ENCODE data around the gene LNP1.

Gene LNP1

DNA sequence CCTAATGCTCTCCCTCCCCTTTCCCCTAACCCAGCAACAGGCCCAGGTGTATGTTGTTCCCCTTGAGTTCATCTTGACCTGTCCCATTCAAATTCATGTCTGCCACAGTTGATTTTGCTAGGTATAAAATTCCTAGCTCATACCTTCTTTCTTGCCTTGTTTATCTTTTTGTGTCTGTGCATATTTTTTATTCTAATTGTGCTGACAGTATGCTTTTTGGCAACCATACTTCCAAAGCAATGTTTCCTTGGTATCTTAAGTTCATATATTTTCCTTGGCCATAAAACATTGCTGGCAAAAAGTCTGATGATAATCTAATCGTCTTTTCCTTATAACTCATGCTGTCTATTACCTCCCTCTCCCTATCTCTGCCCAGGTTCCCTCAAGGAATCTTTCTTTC, 15.5 kb downstream of the LNP1 start:
- Histone ChIP-seq H3K27ac (no peak overlapping the region), H3K4me3 (no peak overlapping the region)
- TF ChIP-seq, protein P1, sequence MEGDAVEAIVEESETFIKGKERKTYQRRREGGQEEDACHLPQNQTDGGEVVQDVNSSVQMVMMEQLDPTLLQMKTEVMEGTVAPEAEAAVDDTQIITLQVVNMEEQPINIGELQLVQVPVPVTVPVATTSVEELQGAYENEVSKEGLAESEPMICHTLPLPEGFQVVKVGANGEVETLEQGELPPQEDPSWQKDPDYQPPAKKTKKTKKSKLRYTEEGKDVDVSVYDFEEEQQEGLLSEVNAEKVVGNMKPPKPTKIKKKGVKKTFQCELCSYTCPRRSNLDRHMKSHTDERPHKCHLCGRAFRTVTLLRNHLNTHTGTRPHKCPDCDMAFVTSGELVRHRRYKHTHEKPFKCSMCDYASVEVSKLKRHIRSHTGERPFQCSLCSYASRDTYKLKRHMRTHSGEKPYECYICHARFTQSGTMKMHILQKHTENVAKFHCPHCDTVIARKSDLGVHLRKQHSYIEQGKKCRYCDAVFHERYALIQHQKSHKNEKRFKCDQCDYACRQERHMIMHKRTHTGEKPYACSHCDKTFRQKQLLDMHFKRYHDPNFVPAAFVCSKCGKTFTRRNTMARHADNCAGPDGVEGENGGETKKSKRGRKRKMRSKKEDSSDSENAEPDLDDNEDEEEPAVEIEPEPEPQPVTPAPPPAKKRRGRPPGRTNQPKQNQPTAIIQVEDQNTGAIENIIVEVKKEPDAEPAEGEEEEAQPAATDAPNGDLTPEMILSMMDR (IDR thresholded peaks at IDR 0.05) = no peak
- no peak for DNase-seq (ENCODE audit: low spot score)

- DNase-seq (ENCODE audit: low spot score) = no peak
- TF ChIP-seq, protein P1 (IDR thresholded peaks at IDR 0.05) = no peak
These were observed 18.1 kb downstream of the LNP1 start for GRCh38 chr3:100419406-100419805.

GRCh38 chr3:100420885-100421284, 19.5 kb downstream of the LNP1 start:
- no peak for DNase-seq (ENCODE audit: low spot score)
- TF ChIP-seq, protein P1 (IDR thresholded peaks at IDR 0.05) = no peak
- no peak overlapping the region for H3K4me3 ChIP-seq

More at GRCh38 chr3:100419406-100419805, 18.1 kb downstream of the LNP1 start:
- Histone ChIP-seq H3K4me3 (no peak overlapping the region), H3K27ac (no peak overlapping the region)

GRCh38 chr3:100423611-100424010, 22.3 kb downstream of the LNP1 start:
- H3K27ac ChIP-seq = no peak overlapping the region
- no peak overlapping the region for H3K4me3 ChIP-seq
- TF ChIP-seq, protein P1 (IDR thresholded peaks at IDR 0.05) = no peak
- no peak for DNase-seq (ENCODE audit: low spot score)

More at GRCh38 chr3:100420885-100421284, 19.5 kb downstream of the LNP1 start:
- H3K27ac ChIP-seq = no peak overlapping the region

DNA sequence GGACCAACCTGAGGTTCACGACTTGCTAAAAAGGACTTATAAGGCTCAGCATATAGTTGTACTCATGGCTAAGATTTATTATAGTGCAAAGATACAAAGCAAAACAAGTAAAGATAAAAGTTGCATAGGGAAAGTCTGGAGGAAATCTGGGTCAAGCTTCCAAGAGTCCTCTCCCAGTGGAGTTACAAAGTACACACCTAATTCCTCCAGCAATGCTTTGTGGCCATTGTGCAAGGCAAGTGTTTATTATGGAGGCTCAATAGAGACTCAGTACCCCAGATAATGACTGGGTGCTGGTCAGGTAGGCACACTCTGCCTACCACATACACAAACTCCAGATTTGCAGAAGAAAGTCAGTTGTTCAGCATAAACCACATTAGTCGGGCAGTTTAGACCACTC, 22.9 kb downstream of the LNP1 start:
- DNase-seq (ENCODE audit: low spot score) = no peak
- Histone ChIP-seq H3K27ac (no peak overlapping the region), H3K4me3 (no peak overlapping the region)
- TF ChIP-seq, protein P1 (IDR thresholded peaks at IDR 0.05) = no peak

GRCh38 chr3:100425316-100425715, 24.0 kb downstream of the LNP1 start:
- no peak overlapping the region for H3K27ac ChIP-seq
- TF ChIP-seq, protein P1 (IDR thresholded peaks at IDR 0.05) = no peak
- no peak for DNase-seq (ENCODE audit: low spot score)
- no peak overlapping the region for H3K4me3 ChIP-seq

DNA sequence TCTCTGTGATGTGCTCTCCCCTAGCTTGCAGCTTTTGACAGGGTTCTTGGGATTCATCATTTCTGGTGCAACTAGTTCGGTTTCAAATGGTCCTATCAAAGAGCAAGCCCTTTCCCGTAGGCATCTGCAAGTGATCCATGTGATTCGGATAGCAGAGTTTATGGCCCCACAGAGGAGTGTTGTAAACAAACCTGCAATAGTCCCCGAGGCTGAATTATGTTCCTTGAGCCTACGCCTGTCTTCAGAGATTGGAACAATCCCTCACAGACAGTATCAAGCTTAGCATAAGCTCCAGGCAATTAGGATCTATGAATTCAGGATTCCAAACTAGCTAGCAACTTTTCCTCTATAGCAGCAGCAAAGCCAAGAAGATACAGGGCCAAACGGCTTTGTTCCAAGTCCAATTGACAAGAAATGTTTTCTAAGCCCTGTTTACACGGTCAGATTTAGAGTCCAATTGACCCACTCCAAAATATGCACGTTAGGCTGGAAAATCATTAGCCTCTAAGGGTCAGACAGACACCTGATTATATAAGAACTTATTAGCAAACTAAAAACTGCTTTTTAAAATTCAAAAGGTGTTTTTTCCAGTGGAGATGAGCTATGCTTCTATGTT, 24.8 kb downstream of the LNP1 start:
- H3K27ac ChIP-seq = no peak overlapping the region
- no peak overlapping the region for H3K4me3 ChIP-seq
- TF ChIP-seq, protein P1 (IDR thresholded peaks at IDR 0.05) = no peak
- no peak for DNase-seq (ENCODE audit: low spot score)

Measured in coronary artery (tissue), 2 donors.